Measurements from ENCODE around the gene C1orf198. TPM values are rescaled to one million over a fixed set of nuclear protein-coding genes. Genes with fewer than 3 reads are reported as not detected.
A peak's percentile ranks its signal among the peaks of the same experiment; 100 is the strongest.

C1orf198 gene
- total RNA-seq = 49.8 TPM
- long read RNA-seq, transcript C1orf198-201 (4 exons, 3,858 nt) = major isoform, 67 of 90 reads
- long read RNA-seq, partial matches to known transcripts = 4 of 90 reads
- long read RNA-seq, other reads (novel, unspliced or antisense) = 19 of 90 reads

DNA sequence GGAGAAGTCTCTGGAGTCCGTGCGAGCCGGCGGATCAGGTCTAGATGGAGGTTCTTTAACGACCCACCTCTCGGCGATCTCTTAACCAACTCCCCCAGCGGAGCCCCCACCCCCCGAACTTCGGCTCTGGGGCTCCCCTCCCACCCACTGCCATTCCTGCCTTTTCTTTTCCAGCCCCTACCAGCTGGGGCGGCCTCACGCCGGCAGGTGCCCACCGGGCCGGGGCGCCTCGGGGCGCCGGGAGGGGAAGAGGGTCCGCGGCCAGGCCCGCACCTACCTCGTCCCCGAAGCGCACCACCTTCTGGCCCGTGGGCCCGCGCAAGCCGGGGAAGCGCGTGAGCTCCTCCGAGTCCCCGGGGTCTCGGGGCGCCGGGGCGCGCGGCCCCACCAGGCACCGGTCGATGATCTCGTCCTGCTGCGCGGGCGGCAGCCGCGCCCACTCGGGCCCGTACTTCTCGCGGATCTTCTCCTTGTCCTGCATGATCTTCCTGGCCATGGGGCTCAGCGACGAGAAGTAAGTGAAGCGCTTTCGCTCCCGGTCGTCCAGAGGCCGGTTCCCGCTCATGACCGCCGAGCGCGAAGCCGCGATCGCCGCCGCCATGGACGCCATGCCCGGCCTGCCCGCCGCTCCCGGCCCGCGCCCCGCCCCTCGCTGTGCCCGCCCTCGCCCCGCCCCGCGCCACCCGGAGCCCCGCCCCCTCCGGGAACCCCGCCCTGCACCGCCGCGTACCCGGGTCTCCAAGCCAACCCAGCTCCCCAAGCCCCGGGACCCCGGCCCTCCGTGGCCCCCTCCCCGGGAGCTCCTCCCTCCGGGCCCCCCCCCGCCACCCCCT lies at the start of gene C1orf198:
Gene C1orf198, minus strand, starts transcription at position 619 of the 833 bp plus-strand sequence. Its CDS starts 9 bp downstream, at position 610.
- intact Hi-C loops (cut with micrococcal nuclease) = loop anchor here (10.0 kb wide), 1 partner anchor 63 kb away; no protein-coding TSS in a partner anchor
- DNase-seq = peak; percentile 86
- peak; percentile 92 for ATAC-seq

DNA sequence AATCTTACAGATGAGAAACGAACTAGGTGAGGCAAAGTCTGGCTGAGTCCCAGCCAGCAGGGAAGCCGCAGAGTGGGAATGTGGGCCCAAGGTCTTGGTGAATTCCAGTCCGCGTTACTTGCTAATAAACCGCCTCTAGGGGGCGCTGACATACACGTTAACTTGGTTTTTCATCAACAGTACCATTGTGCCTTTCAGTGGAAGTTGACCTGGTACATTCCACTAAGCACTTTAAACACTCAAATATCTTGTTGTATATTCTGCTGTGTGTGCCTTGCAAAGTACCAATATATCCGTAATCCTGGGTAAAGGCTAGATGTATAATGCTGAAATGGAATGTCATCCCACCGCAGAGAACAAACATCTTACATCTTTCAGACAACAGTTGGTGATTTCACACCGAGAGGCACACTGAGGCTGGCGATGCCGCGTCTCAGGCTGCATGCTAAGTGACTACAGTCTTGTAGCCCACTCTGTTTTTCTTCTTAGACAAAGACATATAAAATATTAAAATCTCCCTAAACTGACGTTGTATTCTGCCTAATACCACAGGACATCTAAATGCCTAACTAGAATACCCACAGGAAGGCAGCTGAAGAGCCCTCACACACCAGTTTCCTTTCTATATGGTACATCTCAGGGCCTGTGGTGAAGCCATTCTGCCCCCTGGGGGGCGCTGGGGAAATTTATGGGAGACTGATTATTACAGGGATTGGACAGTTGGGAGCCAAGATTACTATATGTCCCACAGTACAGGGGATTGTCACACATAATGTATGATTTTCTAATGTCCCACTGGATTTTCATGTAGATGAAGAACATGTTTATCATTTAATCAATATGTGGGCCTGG lies 49.2 kb upstream of the C1orf198 start:
- DNase-seq = peak; percentile 76
- intact Hi-C loops (cut with micrococcal nuclease) = loop anchor here (1.0 to 10.0 kb wide), 2 partner anchors 119 to 297 kb away; no protein-coding TSS in a partner anchor
- peak; percentile 94 for ATAC-seq

GRCh38 chr1:230916587-230917283 lies 48.4 kb upstream of the C1orf198 start:
- ATAC-seq (no peak), DNase-seq (no peak)
- intact Hi-C loops (cut with micrococcal nuclease) = loop anchor here (1.0 to 10.0 kb wide), 2 partner anchors 118 to 298 kb away; no protein-coding TSS in a partner anchor

- ATAC-seq (no peak), DNase-seq (no peak)
- intact Hi-C loops (cut with micrococcal nuclease) = loop anchor here (10.0 kb wide), 1 partner anchor 300 kb away; no protein-coding TSS in a partner anchor
These were observed 46.8 kb upstream of the C1orf198 start for GRCh38 chr1:230915078-230915477.

- ATAC-seq (no peak), DNase-seq (no peak)
- intact Hi-C loops (cut with micrococcal nuclease) = loop anchor here (10.0 kb wide), 1 partner anchor 301 kb away; no protein-coding TSS in a partner anchor
These were observed 45.2 kb upstream of the C1orf198 start for GRCh38 chr1:230913496-230913895.

- intact Hi-C loops (cut with micrococcal nuclease) = loop anchor here (10.0 kb wide), 1 partner anchor 304 kb away; no protein-coding TSS in a partner anchor
- no peak for ATAC-seq
- no peak for DNase-seq
These were observed 42.4 kb upstream of the C1orf198 start for GRCh38 chr1:230910755-230911117.

DNA sequence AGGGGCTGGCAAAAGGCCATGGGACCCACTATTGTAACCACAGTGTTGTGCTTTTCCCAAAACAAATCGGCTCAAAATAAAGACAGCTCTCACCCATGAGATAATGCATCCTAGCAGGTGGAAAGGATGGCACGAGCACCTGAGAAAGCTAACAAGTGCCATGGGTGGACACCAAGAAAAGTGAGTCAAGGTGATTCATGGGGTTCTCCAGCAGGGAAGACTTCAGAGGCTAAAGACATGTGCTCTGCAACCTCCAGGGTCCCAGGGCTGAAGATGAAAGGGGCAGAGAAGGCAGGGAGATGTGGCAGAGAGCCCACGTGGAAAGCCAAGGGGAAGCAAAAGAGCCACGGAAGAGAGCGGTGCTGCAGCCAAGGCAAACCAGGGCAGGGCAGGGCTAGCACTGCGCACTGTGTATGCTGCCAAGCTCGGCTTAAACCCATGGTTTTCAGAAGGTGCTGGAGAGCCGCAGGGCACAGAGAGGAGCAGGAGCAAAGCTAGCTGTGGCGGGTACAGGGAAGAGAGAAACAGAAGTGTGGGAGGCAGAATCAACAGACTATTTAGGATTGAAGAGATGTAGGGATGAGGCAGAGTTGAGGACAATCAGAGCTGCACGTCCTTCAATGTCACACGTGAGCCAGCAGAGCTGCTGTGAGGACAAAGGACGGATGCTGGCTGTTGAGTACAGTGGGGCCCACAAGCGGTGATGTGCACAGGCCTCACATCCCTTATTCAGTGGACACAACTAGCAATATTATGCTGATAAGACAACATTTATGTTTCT lies 41.8 kb upstream of the C1orf198 start:
- ATAC-seq = peak; percentile 96
- peak; percentile 63 for DNase-seq
- intact Hi-C loops (cut with micrococcal nuclease) = loop anchor here (10.0 kb wide), 1 partner anchor 305 kb away; no protein-coding TSS in a partner anchor

DNA sequence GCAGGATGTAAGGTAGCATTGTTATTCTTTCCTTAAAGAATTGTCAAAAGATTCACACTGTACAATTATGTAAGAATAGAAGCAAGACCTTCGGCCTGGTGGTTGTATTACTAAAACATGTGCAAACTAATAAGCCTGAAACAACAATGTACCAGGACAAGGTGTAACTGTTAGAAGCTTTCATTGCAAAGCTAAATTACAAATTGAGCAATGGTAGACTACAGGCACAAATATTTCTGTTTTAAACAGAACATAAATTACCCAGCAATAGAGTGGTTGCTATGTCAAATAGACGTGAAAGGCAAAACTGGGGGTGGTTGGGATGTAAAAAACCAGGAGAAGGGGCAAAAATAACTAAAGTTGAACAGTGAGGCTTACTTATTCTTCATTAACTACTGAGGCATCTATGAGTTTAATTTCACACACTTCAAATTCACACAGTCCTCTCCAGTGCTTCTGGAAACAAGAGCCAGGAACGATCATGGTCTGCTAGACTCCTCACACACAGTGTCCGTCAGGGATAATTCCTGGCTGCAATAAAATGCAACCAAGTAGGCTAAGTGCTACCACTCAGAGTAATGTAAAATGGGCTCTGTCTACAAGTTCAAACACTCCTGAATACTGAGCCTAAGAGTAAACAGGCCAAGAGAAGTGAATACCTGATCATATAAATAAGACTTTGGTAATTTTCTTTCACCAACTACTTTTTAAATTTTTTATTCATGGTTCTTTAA lies 39.3 kb upstream of the C1orf198 start:
- DNase-seq = no peak
- ATAC-seq = no peak
- intact Hi-C loops (cut with micrococcal nuclease) = no loop called here

DNA sequence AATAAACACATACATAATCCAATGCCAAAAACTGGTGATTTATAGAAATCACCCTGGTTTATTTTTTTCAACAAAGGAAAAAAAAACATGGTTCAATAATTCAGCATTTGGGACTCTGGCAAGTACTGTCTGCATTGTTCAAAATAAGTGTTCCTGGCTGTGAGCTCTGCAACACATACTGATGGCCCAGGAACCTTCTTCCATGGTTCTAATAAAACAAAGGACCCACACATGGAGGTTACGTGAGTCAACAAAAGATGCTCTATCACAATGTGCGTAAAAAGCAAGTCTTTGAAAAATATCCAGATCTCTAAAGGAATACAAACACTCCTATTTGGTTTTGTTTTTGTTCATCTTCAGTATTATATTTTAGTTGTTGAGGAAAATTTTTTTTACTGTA lies 37.9 kb upstream of the C1orf198 start:
- DNase-seq = no peak
- ATAC-seq = no peak
- intact Hi-C loops (cut with micrococcal nuclease) = no loop called here

- intact Hi-C loops (cut with micrococcal nuclease) = no loop called here
- no peak for DNase-seq
- no peak for ATAC-seq
These were observed 37.4 kb upstream of the C1orf198 start for GRCh38 chr1:230905733-230906132.

GRCh38 chr1:230902349-230902923 lies 34.1 kb upstream of the C1orf198 start:
- no peak for DNase-seq
- no peak for ATAC-seq
- intact Hi-C loops (cut with micrococcal nuclease) = no loop called here

DNA sequence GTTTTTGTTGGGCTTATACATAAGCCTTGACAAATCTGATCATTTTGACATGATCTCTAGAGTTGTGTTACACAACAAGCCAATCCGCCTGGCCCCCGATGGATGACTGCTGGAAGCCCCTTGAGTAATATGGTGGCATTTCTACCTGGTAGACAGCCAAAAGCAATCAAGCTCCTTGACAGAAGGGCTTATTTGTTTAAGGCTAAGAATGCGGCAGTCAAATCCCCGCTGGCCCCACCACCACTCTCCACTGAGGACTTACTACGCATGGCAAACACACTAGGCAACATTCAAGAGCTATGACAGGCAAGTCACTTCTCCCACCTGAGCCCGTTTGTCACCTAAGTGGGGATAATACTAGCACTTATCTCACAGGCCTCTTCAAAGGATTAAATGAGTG lies 33.4 kb upstream of the C1orf198 start:
- no peak for ATAC-seq
- no peak for DNase-seq
- intact Hi-C loops (cut with micrococcal nuclease) = no loop called here

DNA sequence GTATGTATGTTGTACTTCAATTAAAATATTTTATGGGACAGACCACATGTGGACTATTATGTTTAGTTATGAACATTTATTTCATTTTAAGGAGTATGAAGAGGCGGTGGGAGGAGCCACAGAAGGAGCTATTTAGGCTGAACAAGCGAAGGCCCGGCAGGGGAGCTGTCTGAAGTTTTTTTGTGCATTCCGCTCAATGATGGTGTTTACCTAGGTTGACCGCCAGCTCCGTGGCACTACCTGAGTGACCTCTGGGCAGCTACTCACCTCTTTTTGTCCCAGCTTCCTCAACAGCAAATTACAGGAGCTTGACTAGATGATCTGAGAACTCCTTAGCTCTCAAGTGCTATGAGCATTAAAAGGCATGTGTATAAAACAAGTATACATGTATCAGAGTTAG lies 32.7 kb upstream of the C1orf198 start:
- DNase-seq = no peak
- intact Hi-C loops (cut with micrococcal nuclease) = no loop called here
- ATAC-seq = no peak

DNA sequence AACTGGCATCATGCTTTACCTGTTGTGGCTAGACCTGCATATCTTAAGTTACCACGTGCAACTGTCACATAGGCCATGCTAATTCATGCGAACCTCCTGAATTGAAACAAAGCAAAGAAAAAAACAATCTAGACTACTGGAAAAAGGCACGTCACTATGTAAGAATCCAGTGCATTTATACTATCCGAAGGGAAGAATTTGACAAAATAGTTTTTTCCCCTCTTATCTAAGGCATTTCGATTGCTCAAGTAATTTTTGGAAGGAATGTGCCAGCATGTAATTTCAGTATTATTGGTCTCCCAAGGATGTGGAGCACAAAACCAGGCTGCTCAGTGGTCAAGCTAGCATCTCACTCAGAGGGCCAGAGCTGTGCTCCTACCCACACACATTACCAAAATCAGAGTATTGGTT lies 31.5 kb upstream of the C1orf198 start:
- ATAC-seq (peak; percentile 71), DNase-seq (no peak)
- intact Hi-C loops (cut with micrococcal nuclease) = loop anchor here (5.0 kb wide), 1 partner anchor 297 kb away; no protein-coding TSS in a partner anchor

GRCh38 chr1:230898748-230899147 lies 30.4 kb upstream of the C1orf198 start:
- intact Hi-C loops (cut with micrococcal nuclease) = loop anchor here (5.0 kb wide), 1 partner anchor 299 kb away; no protein-coding TSS in a partner anchor
- ATAC-seq (no peak), DNase-seq (no peak)

- DNase-seq = no peak
- intact Hi-C loops (cut with micrococcal nuclease) = loop anchor here (5.0 kb wide), 1 partner anchor 299 kb away; no protein-coding TSS in a partner anchor
- ATAC-seq = peak; percentile 78
These were observed 29.8 kb upstream of the C1orf198 start for GRCh38 chr1:230898144-230898543.

- DNase-seq = no peak
- peak; percentile 49 for ATAC-seq
- intact Hi-C loops (cut with micrococcal nuclease) = loop anchor here (5.0 kb wide), 1 partner anchor 301 kb away; no protein-coding TSS in a partner anchor
These were observed 28.5 kb upstream of the C1orf198 start for GRCh38 chr1:230896779-230897178.

All from left ventricle myocardium superior (tissue), 1 donor.